Cerebellar cortex (tissue), 1 donor: ENCODE results near the gene ZAP70.

Experiments
- DNase-seq: peaks from one replicate; pipeline ENCODE4 v3.0.0-alpha.2; 2015; ENCODE audit warnings: low spot score

The ZAP70 gene

DNA sequence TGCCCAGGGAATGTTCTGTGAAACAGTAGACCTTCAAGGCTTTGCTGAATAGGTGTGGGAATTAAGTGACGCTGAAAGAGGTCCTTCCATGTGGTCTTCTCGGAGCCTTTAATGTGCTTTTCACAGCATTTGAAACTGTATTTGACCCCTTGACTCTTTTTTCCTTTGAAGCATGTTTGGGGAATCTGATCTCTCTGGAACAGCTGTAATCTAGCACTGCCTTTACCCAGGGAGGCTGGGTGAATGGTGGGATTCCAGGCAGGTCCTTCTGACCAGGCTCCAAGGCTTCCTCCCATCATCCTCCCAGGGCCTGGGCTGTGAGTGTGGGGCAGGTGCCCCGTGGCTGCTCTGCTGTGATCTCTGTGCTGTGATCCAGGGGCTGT, 4.2 kb downstream of the ZAP70 start:
- DNase-seq: no peak

DNA sequence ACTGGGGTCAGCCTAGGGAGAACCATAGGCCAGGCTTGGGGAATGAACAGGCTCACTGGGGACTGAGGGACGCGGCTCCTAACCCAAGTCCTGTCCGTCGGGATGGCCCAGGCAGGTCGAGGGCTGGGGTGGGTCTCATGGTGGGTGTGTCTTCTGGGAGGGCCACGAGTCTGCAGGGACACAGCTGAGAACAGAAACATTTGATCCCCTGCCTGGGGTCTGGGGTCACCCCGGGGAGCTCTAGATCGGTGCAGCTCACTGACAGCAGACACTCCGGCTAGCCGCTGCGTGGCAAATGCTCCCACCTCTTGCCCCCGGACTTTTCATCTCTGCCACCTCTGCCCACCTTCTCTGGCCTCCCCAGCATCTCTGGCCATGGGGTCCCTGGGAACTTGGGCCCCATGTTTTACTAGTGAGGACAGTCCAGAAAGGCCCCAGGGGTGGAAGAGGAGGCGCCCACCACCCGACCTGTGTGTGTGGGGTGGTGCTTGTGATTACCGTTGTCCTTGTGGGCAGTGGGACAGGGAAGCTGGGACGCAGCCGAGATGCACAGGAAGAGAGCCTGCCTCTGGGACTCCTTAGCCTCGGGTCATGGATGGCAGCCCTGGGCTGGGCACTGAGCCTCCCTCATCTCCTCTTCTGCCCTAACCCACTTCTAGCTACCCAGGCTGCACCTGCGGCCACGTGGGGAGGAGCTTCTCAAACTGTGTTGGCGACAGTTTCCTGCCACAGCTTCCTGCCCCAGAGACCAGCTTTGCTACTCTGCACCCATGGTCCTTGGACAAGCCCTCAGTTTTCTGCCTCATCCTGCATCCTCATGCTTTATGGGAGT, 4.9 kb downstream of the ZAP70 start:
- DNase-seq: no peak

DNA sequence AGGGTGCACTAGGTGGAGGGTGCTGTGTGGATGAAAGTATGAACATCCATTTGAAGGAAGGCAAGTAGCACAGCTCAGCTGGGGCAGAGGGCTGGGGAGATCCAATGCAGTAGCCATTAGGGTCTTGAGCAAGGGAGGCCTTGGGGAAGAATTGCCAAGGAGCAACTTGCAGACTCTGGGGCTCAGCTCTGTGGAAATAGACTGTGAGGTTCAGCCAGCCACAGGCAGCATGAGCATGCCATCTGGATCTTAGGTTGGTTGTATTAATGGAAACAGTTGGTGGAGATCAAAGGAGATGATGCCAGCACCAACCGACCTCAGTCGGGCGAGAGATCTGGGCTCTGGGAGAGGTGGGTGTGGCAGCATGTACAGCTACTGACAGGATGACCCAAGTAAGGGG, 5.6 kb downstream of the ZAP70 start:
- DNase-seq: no peak

DNA sequence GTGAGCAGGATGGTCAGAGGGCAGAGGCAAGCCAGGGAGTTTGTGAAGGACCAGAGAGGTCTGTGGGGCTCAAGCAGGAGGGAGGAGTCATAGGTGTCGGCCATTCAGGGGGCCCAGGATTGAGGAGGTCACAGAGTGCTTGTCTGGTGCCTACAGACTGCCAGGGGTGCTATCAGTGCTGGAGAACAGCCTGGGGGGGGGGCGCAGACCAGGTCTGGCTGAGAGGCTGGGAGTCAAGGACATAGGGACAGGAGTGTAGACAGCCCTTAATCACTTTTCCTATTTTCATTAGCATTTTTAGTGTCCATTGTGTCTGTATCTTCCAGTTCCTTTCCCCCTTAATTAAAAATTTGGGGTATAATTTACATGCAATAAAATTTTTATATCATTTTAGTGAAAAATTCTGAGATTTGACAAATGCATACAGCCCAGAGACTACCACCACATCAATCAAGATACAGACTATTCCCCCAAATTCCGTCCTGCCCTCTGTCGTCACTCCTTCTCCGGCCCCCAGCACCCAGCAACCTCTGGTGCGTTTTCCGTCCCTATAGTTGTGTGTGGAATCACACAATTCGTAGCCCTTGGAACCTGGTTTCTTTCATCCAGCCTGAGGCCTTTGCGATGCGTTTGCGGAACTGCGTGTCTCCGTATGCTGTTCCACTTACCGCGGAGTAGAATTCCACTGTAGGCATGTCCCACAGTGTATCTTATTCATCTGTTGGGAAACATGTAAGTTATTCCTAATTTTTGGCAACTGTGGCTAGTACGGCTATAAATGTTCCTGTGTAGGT, 6.2 kb downstream of the ZAP70 start:
- no peak for DNase-seq

DNA sequence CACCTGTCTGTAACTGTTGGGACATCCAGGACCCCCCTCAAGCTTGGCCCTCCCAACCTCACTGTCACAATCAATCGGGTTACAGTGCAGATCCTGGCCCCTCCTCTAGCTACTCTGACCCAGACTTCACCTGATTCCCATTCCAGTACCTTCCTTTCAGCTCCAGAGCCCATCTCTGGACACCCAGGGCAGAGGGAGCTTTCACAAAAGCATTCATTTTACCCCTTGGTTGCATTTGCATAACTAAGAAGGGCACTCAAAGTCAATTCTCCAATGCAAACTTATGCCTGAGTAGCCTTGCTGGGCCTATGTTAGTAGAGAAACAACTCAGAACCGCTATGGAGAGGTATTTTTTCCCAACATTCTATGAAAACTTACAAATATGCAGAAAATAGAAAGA, 7.4 kb downstream of the ZAP70 start:
- DNase-seq: no peak

DNA sequence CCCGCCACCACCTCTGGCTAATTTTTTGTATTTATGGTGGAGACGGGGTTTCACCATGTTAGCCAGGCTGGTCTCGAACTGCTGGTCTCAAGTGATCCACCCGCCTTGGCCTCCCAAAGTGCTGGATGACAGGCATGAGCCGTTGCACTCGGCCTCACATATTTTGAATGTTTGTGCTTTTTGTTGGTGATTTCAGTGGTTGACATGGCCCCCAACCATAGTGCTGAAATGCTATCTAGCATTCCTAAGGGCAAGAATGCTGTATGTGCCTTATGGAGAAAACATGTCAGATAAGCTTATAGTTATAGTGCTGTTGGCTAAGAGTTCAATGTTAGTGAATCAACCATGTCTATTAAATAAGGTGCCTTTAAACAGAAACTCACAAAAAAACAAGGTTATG, 8.9 kb downstream of the ZAP70 start:
- no peak for DNase-seq

DNA sequence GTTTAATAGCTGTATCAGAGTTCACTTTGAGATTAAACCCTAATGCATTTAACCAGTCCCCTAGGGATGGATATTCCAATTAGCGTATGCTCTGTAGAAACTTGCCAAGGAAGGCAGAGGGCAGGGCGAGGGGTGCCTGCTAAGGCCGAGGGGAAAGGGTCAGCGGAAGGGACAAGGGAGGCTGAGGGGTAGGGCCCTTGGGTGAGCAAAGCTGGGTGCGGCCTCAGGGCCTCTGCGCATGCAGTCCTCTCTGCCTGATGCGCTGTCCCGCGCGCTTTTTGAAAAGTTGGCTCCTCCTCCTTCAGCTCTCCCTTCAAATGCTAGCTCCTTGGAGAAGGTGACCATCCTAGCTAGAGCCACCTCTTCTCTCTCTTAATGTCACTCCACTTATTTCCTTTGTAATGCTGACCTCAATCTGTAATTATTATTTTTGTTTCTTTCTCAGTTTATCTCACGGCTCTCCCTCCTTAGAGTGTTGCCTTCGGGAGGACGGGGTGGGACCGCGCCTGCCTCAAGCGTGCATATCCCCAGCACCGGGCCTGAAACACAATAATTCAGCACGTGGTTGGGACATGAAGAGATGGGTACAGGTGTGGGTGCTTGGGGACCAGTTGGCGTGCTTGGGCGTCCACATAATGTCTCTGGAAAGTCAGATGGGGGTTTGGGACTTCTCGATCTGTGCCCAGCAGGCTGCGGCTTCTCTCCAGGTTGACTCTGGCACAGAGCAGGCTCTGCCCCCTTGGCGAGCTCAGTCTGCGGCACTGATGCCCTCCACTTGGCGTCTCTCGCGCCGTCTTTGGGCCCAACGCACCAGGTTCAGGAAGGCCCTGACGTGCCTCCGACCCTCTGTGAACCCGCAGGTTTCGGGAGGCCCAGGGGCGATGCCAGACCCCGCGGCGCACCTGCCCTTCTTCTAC, 10.0 kb downstream of the ZAP70 start:
- no peak for DNase-seq

DNA sequence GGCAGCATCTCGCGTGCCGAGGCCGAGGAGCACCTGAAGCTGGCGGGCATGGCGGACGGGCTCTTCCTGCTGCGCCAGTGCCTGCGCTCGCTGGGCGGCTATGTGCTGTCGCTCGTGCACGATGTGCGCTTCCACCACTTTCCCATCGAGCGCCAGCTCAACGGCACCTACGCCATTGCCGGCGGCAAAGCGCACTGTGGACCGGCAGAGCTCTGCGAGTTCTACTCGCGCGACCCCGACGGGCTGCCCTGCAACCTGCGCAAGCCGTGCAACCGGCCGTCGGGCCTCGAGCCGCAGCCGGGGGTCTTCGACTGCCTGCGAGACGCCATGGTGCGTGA, 10.7 kb downstream of the ZAP70 start:
- no peak for DNase-seq

DNA sequence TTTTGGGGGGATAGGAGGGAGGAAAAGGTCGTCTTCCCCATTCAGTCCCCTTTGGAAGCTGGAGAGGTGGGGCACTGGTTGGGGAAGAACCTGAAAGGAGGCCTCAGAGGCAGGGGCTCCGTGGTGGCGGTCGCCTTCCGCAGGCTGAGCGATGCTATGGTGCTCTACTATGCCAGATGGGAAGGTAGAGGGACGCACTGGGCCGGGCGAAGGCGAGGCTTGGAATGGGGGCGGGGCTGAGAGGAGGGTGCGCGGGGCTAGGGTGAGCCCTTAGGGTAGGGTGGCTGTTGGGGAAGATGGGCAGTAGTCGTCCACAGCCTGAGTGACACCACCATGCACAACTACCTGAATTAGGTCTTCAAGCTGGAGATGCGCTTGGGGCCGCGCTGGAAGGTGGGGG, 11.1 kb downstream of the ZAP70 start:
- DNase-seq: no peak

DNA sequence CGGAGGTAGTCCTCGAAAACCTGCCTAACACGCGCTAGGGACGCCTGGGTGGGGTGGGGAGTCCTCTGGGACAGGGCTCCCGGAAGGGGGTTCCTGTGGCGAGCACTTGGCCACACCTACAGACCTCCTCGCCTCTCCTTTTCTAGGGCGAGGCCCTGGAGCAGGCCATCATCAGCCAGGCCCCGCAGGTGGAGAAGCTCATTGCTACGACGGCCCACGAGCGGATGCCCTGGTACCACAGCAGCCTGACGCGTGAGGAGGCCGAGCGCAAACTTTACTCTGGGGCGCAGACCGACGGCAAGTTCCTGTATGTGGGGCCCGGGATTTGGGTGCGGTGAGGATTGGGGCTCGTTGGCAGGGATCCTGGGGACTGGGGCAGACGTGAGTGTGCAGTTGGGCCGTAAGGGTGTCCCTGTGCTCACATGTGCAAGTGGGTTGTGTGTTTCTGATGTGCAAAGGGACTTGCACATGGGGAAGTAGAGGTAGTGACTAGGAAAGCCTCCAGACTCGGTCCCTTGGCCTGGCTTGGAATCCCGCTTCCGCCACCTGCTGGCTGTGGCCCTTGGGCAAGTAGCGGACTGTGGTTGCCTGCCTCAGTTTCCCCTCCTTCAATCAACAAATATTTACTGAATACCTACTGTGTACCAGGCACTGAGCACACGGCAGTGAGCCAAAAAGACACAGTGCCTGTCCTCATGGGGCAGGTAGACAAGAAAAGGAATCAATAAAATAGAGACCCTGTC, 11.7 kb downstream of the ZAP70 start:
- DNase-seq: no peak

DNA sequence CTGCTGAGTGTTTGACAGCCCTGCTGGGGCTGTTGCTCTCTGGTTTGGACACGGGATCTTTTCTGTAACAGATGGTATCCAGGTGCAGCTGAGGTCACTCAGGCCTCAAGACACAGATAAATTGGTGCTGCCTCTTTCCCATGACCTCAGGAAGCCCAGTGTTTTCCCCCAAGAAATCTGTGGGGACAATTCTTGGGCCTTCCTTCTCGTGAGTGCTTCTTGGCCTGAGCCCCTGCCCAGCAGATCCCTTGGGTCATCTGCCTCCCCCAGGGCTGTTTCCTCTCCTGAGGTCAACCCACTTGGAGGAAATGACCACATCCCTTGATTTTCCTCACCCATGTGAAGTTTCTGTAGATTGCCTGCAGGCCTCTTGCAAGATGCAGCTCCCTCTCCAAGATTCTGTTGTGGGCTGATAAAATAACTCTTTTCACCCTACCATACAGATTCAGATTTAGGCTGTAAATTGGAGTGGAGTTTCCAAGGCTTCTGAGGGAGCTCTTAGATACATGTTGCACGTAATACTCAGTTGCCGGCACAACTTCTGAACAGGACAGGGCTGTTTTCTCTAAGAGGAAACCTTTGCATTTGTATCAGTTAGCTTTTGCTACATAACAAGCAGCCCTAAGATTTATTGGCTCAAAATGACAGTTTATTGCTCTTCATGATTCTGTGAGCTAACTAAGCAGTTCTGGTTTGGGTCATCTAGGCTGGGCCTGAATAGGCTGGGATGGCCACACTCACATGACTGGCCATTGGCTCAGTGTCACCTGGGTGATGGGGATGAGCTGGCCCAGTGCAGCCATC, 13.1 kb downstream of the ZAP70 start:
- no peak for DNase-seq

DNA sequence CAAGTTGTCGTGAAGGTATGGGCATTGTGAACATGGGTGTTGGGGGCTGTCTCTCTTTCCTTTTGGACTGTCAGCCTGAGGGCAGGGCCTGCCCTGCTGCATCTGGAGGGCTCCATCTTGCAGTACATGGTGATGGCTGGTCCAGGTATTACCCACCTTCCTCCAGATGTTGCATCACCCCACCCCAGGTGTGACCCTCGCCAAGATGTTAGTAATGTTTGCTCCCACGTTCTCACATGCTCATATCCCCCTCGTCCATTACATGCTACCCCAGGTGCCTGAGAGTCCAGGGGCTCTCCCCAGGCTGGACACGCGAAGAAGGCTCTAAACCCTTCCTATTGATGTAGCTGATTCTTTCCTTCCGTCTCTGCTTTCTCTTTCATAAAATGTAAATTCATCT, 13.9 kb downstream of the ZAP70 start:
- DNase-seq: no peak

DNA sequence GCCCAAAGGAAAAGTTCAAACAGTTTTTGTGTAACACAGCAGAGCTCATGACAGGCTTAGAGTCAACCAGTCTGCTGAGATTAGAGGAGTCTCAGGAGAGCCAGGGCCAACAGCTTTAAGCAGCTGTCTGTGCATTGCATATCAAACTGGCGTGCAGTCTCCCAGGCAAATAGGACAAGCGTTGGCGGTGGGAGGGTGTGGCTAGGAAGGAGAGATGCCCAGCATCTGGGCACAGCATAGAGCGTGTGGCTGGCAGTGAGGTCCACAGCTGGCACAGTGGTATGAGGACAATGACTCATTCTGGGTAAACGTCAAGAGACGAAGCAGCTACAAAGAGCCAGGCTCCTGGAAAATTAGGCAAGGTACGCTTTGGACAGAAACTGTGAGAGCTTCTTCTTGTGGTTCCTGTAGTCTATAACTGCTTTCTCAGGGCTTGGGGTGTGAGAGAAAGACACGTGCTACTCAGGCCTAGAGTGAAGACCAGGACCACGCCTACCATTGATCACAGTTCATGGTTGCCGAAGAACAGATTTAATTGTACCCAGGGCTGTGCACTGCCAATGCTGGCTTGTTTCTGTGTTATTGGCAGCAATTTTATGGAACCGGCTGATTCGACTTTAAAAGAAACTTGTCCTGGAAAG, 14.8 kb downstream of the ZAP70 start:
- DNase-seq: no peak

DNA sequence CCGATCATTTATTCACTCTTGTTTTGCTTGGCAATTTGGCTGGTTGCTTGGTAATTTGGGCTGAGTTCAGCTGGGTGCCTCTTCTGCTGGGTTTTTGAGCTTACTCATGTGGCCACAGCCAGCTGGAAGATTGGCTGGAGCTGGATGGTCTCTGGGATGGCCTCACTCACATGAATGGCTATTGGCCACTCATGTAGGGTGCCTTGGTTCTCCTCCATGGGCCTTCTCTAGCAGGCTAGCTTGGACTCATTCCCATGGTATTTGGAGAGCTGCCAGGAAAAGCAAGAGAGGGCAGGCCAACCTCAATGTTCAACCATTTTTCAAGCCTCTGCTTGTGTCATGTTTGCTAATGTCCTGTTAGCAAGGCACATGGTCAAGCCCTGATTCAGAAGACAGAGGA, 16.9 kb downstream of the ZAP70 start:
- DNase-seq: no peak

DNA sequence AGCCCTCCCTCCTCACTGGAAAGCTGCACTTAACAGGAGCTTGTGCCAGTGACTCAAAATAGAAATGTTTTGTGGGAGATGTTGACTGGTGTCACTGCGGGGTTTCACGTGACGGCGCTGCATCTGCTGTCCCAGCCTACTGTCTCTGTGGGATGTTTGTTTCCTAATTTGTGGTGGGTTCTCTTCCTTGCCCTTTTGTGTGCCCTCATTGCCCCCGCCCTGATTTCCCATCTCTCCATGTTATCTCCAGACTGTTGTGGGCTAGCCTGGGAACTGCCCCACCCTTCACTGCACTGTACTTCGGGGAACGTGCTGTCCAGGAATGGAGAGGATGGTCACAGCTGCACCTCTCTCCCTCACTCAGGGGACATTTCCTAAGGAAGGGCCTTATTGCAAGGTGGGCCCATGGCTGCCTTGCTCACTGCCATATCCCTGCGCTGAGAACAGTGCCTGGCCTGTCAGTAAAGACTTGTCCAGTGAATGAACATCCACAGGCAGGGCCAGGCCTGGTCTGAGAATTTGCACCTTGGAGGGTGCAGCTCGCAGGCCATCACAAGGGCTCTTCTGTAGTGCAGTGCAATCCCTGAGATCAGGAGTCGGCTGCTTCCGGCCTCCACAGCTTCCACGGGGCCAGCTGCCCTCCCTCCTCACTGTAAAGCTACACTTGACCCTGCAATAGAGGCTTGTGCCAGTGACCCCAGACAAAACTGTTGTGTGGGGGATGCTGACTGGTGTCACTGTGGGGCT, 18.1 kb downstream of the ZAP70 start:
- DNase-seq: no peak

DNA sequence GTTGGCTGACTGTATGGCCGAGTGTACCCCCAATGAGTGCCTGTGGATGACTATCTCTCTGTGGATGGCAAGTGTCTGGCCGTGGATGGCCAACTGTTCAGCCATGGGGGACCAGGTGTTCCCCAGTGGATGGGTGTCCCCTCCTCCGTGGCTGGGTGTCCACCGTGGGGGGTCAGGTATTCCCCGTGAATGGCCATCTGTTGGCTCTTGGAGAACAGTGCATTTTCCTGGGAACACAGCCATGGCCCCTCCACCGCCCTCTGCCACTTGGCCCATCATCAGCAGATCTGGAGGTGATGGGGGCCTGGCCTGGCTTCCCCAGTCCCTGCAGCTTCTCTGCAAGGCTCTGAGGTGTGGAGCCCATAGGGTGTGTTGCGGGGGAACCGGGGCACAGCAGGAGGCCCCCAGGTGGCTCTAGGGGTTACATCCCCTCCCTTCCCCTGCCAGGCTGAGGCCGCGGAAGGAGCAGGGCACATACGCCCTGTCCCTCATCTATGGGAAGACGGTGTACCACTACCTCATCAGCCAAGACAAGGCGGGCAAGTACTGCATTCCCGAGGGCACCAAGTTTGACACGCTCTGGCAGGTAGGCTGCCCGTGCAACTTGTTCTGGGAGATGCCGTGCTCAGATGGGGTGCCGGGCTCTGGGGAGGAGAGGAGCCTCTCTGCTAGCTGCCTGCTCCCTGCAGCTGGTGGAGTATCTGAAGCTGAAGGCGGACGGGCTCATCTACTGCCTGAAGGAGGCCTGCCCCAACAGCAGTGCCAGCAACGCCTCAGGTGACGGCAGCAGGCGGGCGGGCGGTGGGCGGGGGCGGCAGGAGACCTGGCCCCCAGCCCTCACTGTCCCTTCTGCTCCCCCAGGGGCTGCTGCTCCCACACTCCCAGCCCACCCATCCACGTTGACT, 19.3 kb downstream of the ZAP70 start:
- DNase-seq: no peak

DNA sequence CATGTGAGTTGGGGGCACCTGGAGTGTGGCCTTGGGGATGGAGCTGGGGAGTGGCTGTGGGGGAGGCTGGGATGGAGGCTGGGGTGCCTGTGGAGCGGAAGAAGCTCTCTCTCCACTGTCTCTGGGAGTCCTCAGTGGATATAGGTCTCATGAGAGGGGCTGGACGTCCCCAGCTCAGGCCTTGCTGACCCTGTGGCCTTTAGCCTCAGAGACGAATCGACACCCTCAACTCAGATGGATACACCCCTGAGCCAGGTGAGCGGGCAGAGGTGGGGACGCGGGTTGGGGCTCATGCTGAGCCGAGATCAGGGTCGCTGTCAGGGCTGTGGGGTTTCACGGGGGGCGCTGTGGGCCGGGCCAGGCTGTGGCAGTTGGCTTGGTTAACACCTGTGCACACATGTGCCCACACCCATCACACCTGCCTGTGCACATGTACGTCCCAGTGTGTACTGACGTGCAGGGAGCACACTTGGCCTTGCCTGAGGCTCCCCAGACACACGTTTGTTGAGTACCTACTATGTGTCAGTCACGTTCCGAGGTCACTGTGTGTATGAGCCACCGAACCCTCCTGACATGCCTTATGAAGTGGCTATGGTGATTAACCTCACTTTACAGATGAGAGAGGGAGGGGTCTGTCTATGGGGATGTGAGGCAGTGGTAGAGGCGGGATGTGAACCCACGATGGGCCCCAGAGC, 20.1 kb downstream of the ZAP70 start:
- DNase-seq: no peak
